ENCODE measurements around the gene DACT2.

Gene DACT2

GRCh38 chr6:168309997-168310396 lies 9.6 kb downstream of the DACT2 start:
- Histone ChIP-seq H3K9ac (ENCODE audit: low read depth, low read length) (no peak overlapping the region), H3K27me3 (ENCODE audit: insufficient read depth, low read length, poor library complexity) (no peaks in the 10 kb centered on the region), H3K9me3 (ENCODE audit: insufficient read depth, low read length, severe bottlenecking) (no peaks in the 10 kb centered on the region), H4K20me1 (ENCODE audit: insufficient read depth, low read length) (no peaks in the 10 kb centered on the region), H3K4me3 (ENCODE audit: low read depth in 1 of 2, low read length in 2 of 2) (no peak overlapping the region), H2AFZ (ENCODE audit: low read depth, low read length) (no peak overlapping the region), H3K36me3 (ENCODE audit: insufficient read depth, low read length) (no peaks in the 10 kb centered on the region), H3K79me2 (ENCODE audit: insufficient read depth, low read length) (no peaks in the 10 kb centered on the region), H3K4me2 (ENCODE audit: insufficient read depth, low read length) (no peak overlapping the region), H3K27ac (ENCODE audit: low read length) (no peak overlapping the region), H3K4me1 (ENCODE audit: insufficient read depth, low read length) (no peaks in the 10 kb centered on the region)
- DNase-seq (no peak), ATAC-seq (ENCODE audit: insufficient read depth, low read depth) (no peak)
- TF ChIP-seq EZH2 (IDR thresholded peaks at IDR 0.05; ENCODE audit: borderline replicate concordance, low read depth, low read length, severe bottlenecking) (no peak), CTCF (IDR thresholded peaks at IDR 0.05; ENCODE audit: borderline replicate concordance, extremely low read depth, low read length, poor library complexity, severe bottlenecking) (no peak)

- no peaks in the 10 kb centered on the region for H3K4me1 ChIP-seq (ENCODE audit: insufficient read depth, low read length)
- H4K20me1 ChIP-seq (ENCODE audit: insufficient read depth, low read length), result no peaks in the 10 kb centered on the region
- H3K9ac ChIP-seq (ENCODE audit: low read depth, low read length), result no peak overlapping the region
- no peaks in the 10 kb centered on the region for H3K27me3 ChIP-seq (ENCODE audit: insufficient read depth, low read length, poor library complexity)
- H3K4me3 ChIP-seq (ENCODE audit: low read depth in 1 of 2, low read length in 2 of 2), result no peak overlapping the region
- no peaks in the 10 kb centered on the region for H3K9me3 ChIP-seq (ENCODE audit: insufficient read depth, low read length, severe bottlenecking)
- H3K4me2 ChIP-seq (ENCODE audit: insufficient read depth, low read length), result no peak overlapping the region
- H2AFZ ChIP-seq (ENCODE audit: low read depth, low read length), result no peak overlapping the region
- no peaks in the 10 kb centered on the region for H3K36me3 ChIP-seq (ENCODE audit: insufficient read depth, low read length)
- no peak for DNase-seq
- H3K27ac ChIP-seq (ENCODE audit: low read length), result no peak overlapping the region
- H3K79me2 ChIP-seq (ENCODE audit: insufficient read depth, low read length), result no peaks in the 10 kb centered on the region
- no peak for ATAC-seq (ENCODE audit: insufficient read depth, low read depth)
- no peak for TF ChIP-seq CTCF (IDR thresholded peaks at IDR 0.05; ENCODE audit: borderline replicate concordance, extremely low read depth, low read length, poor library complexity, severe bottlenecking)
- TF ChIP-seq EZH2 (IDR thresholded peaks at IDR 0.05; ENCODE audit: borderline replicate concordance, low read depth, low read length, severe bottlenecking), result no peak
These were observed 10.4 kb downstream of the DACT2 start for GRCh38 chr6:168309183-168309582.

GRCh38 chr6:168308390-168309144 lies 11.0 kb downstream of the DACT2 start:
- H3K9me3 ChIP-seq (ENCODE audit: insufficient read depth, low read length, severe bottlenecking), result no peaks in the 10 kb centered on the region
- no peak for TF ChIP-seq EZH2 (IDR thresholded peaks at IDR 0.05; ENCODE audit: borderline replicate concordance, low read depth, low read length, severe bottlenecking)
- TF ChIP-seq CTCF (IDR thresholded peaks at IDR 0.05; ENCODE audit: borderline replicate concordance, extremely low read depth, low read length, poor library complexity, severe bottlenecking), result no peak
- no peaks in the 10 kb centered on the region for H3K79me2 ChIP-seq (ENCODE audit: insufficient read depth, low read length)
- no peak overlapping the region for H3K4me2 ChIP-seq (ENCODE audit: insufficient read depth, low read length)
- H3K4me1 ChIP-seq (ENCODE audit: insufficient read depth, low read length), result no peaks in the 10 kb centered on the region
- DNase-seq (no peak), ATAC-seq (ENCODE audit: insufficient read depth, low read depth) (no peak)
- H3K4me3 ChIP-seq (ENCODE audit: low read depth in 1 of 2, low read length in 2 of 2), result no peak overlapping the region
- H4K20me1 ChIP-seq (ENCODE audit: insufficient read depth, low read length), result no peaks in the 10 kb centered on the region
- H3K36me3 ChIP-seq (ENCODE audit: insufficient read depth, low read length), result no peaks in the 10 kb centered on the region
- H3K27me3 ChIP-seq (ENCODE audit: insufficient read depth, low read length, poor library complexity), result no peaks in the 10 kb centered on the region
- no peak overlapping the region for H2AFZ ChIP-seq (ENCODE audit: low read depth, low read length)
- no peak overlapping the region for H3K9ac ChIP-seq (ENCODE audit: low read depth, low read length)
- H3K27ac ChIP-seq (ENCODE audit: low read length), result no peak overlapping the region
